LNCAP (cell line): Measurements from ENCODE around the gene PLXDC2.

Experiments used
- CTCF ChIP-seq: fragments of 450-650 bp; IDR thresholded peaks from 2 replicates; pipeline ENCODE4 v1.5.1; 2017; ENCODE audit warnings: mild to moderate bottlenecking

The PLXDC2 gene

GRCh38 chr10:19966751-19967150, 150.5 kb downstream of the PLXDC2 start:
- TF ChIP-seq CTCF: no peak

- TF ChIP-seq CTCF: no peak
Measured at GRCh38 chr10:19967981-19968380, 151.7 kb downstream of the PLXDC2 start.

GRCh38 chr10:19968745-19969144, 152.5 kb downstream of the PLXDC2 start:
- no peak for TF ChIP-seq CTCF

- TF ChIP-seq CTCF: no peak
Measured at GRCh38 chr10:19970256-19970655, 154.0 kb downstream of the PLXDC2 start.

- no peak for TF ChIP-seq CTCF
Measured at GRCh38 chr10:19970717-19971116, 154.5 kb downstream of the PLXDC2 start.

- no peak for TF ChIP-seq CTCF
Measured at GRCh38 chr10:19971343-19972052, 155.3 kb downstream of the PLXDC2 start.

- TF ChIP-seq CTCF: no peak
Measured at GRCh38 chr10:19974138-19974537, 157.9 kb downstream of the PLXDC2 start.

- TF ChIP-seq CTCF: no peak
Measured at GRCh38 chr10:19974554-19974953, 158.3 kb downstream of the PLXDC2 start.
